Measurements from ENCODE around the gene RAB6A.

- TF ChIP-seq YY1 (IDR thresholded peaks at IDR 0.05; ENCODE audit: insufficient read depth, insufficient read length) (no peak), ZNF274 (IDR thresholded peaks at IDR 0.05; ENCODE audit: low read depth, low read length) (no peak)
These were observed 55.8 kb downstream of the RAB6A start for GRCh38 chr11:73705053-73705452.
